ENCODE measurements around the gene COL8A2.

The COL8A2 gene

GRCh38 chr1:36166938-36167905 is 42.2 kb upstream of the COL8A2 start:
- in situ Hi-C loops (cut with HindIII; ENCODE audit: low sequenced_read_pairs), result no loop called here
- no peak for TF ChIP-seq CTCF (IDR thresholded peaks at IDR 0.05; ENCODE audit: low read depth, low read length)
- H3K4me3 ChIP-seq (ENCODE audit: low read depth, low read length), result no peak overlapping the region
- no peak for DNase-seq (ENCODE audit: low read depth, low spot score)

GRCh38 chr1:36166136-36166535 is 41.1 kb upstream of the COL8A2 start:
- no peak for TF ChIP-seq CTCF (IDR thresholded peaks at IDR 0.05; ENCODE audit: low read depth, low read length)
- in situ Hi-C loops (cut with HindIII; ENCODE audit: low sequenced_read_pairs), result no loop called here
- DNase-seq (ENCODE audit: low read depth, low spot score), result no peak
- H3K4me3 ChIP-seq (ENCODE audit: low read depth, low read length), result no peak overlapping the region

- in situ Hi-C loops (cut with HindIII; ENCODE audit: low sequenced_read_pairs), result no loop called here
- TF ChIP-seq CTCF (IDR thresholded peaks at IDR 0.05; ENCODE audit: low read depth, low read length), result no peak
- no peak for DNase-seq (ENCODE audit: low read depth, low spot score)
- no peak overlapping the region for H3K4me3 ChIP-seq (ENCODE audit: low read depth, low read length)
These were observed 40.1 kb upstream of the COL8A2 start for GRCh38 chr1:36165145-36165544.

GRCh38 chr1:36164361-36164760 is 39.3 kb upstream of the COL8A2 start:
- no peak overlapping the region for H3K4me3 ChIP-seq (ENCODE audit: low read depth, low read length)
- no peak for TF ChIP-seq CTCF (IDR thresholded peaks at IDR 0.05; ENCODE audit: low read depth, low read length)
- no peak for DNase-seq (ENCODE audit: low read depth, low spot score)
- in situ Hi-C loops (cut with HindIII; ENCODE audit: low sequenced_read_pairs), result no loop called here

- TF ChIP-seq CTCF (IDR thresholded peaks at IDR 0.05; ENCODE audit: low read depth, low read length), result no peak
- in situ Hi-C loops (cut with HindIII; ENCODE audit: low sequenced_read_pairs), result no loop called here
- no peak overlapping the region for H3K4me3 ChIP-seq (ENCODE audit: low read depth, low read length)
- no peak for DNase-seq (ENCODE audit: low read depth, low spot score)
These were observed 38.4 kb upstream of the COL8A2 start for GRCh38 chr1:36163426-36163825.

GRCh38 chr1:36162680-36163239 is 37.7 kb upstream of the COL8A2 start:
- DNase-seq (ENCODE audit: low read depth, low spot score), result no peak
- H3K4me3 ChIP-seq (ENCODE audit: low read depth, low read length), result no peak overlapping the region
- in situ Hi-C loops (cut with HindIII; ENCODE audit: low sequenced_read_pairs), result no loop called here
- TF ChIP-seq CTCF (IDR thresholded peaks at IDR 0.05; ENCODE audit: low read depth, low read length), result no peak
